H1 (cell line): ENCODE results near the gene TMPRSS4. TPM values are rescaled to one million over a fixed set of nuclear protein-coding genes. Genes with fewer than 3 reads are reported as not detected.

Experiments used
- CTCF ChIA-PET: fragments of 300-600 bp; sonication (Branson Sonifier 250); formaldehyde crosslinking; loops from one replicate; lab custom pipeline; 2021; ENCODE audit not compliant: partially characterized antibody; lab: Charles Lee
- POLR2A ChIA-PET: fragments of 300-600 bp; sonication (Branson Sonifier 250); formaldehyde crosslinking; loops from one replicate; lab custom pipeline; 2021; ENCODE audit warnings: inconsistent platforms; ENCODE audit not compliant: partially characterized antibody; lab: Charles Lee
- DNase-seq, 2 experiments: peaks; one replicate each; pipeline versions ENCODE4 v3.0.0 to v3.0.0-alpha.2; 2010 to 2022; ENCODE audit warnings: low spot score in 2 of 2, low read depth in 1 of 2, mixed read lengths in 1 of 2
- FAIRE-seq: peaks from 2 replicates; lab custom pipeline; 2011; peaks lifted over from hg19 to GRCh38; lab: Jason Lieb, UNC
- H2AFZ ChIP-seq: 2 replicates; pipeline ENCODE4 v1.8.1; 2012; ENCODE audit warnings: low read length, inconsistent platforms
- H2AK5ac ChIP-seq: 2 replicates; pipeline ENCODE4 v1.6.1; 2013; ENCODE audit warnings: low read depth, low read length
- H2BK120ac ChIP-seq: replicated peaks from 2 replicates; pipeline ENCODE3; 2013; ENCODE audit warnings: low read depth, low read length, inconsistent platforms
- H2BK12ac ChIP-seq: 2 replicates; pipeline ENCODE4 v1.6.1; 2013; ENCODE audit warnings: low read depth, low read length
- H2BK15ac ChIP-seq: 2 replicates; pipeline ENCODE4 v1.6.1; 2013; ENCODE audit warnings: low read length
- H2BK20ac ChIP-seq: 2 replicates; pipeline ENCODE4 v1.6.1; 2013; ENCODE audit warnings: low read length
- H2BK5ac ChIP-seq: 2 replicates; pipeline ENCODE4 v1.6.1; 2013; ENCODE audit warnings: low read depth, low read length
- H3K14ac ChIP-seq: 2 replicates; pipeline ENCODE4 v1.6.1; 2013; ENCODE audit warnings: inconsistent platforms; ENCODE audit not compliant: insufficient read length
- H3K18ac ChIP-seq: 2 replicates; pipeline ENCODE4 v1.6.1; 2013; ENCODE audit warnings: low read length; ENCODE audit errors: extremely low read depth
- H3K23ac ChIP-seq: 2 replicates; pipeline ENCODE4 v1.6.1; 2013; ENCODE audit warnings: inconsistent platforms; ENCODE audit not compliant: insufficient read length
- H3K23me2 ChIP-seq: 2 replicates; pipeline ENCODE4 v1.6.1; 2013; ENCODE audit warnings: low read depth, low read length
- H3K27ac ChIP-seq: 2 replicates; pipeline ENCODE4 v1.6.1; 2011; ENCODE audit warnings: low read depth, low read length, inconsistent platforms
- H3K27me3 ChIP-seq, 4 experiments: replicated peaks in 1 of 4; 1 replicate in 1 of 4; 2 replicates in 3 of 4; pipeline versions ENCODE4 v1.6.1 to v1.8.1; 2011 to 2013; ENCODE audit warnings: low read length in 3 of 4, mild to moderate bottlenecking in 3 of 4, inconsistent platforms in 2 of 4, mixed read lengths in 2 of 4, moderate library complexity in 1 of 4; ENCODE audit not compliant: control insufficient read depth in 3 of 4, insufficient read depth in 3 of 4; ENCODE audit errors: extremely low read depth in 1 of 4
- H3K36me3 ChIP-seq, 4 experiments: 2 replicates each; pipeline versions ENCODE4 v1.6.1 to v1.8.1; 2011 to 2013; ENCODE audit warnings: mild to moderate bottlenecking in 4 of 4, low read length in 3 of 4, moderate library complexity in 2 of 4, control low read depth in 1 of 4, inconsistent platforms in 1 of 4; ENCODE audit not compliant: insufficient read depth in 4 of 4, control insufficient read depth in 2 of 4
- H3K4ac ChIP-seq: replicated peaks from 2 replicates; pipeline ENCODE3; 2013; ENCODE audit warnings: low read length, low read depth, mixed read lengths, inconsistent platforms; ENCODE audit not compliant: insufficient read length
- H3K4me1 ChIP-seq, 4 experiments: replicated peaks in 1 of 4; 1 replicate in 1 of 4; 2 replicates in 3 of 4; pipeline versions ENCODE4 v1.6.1 to v1.8.1; 2011 to 2013; ENCODE audit warnings: low read length in 3 of 4, inconsistent platforms in 2 of 4, mixed read lengths in 1 of 4; ENCODE audit not compliant: insufficient read depth in 4 of 4, control insufficient read depth in 3 of 4
- H3K4me2 ChIP-seq, 2 experiments: 2 replicates each; pipeline versions ENCODE4 v1.6.1 to v1.8.1; 2011 to 2013; ENCODE audit warnings: low read depth in 2 of 2, low read length in 2 of 2, control low read depth in 1 of 2, inconsistent platforms in 1 of 2, mild to moderate bottlenecking in 1 of 2; ENCODE audit not compliant: insufficient read depth in 1 of 2
- H3K4me3 ChIP-seq, 4 experiments: fragments of 200-600, 300-600 bp in 1 of 4; sonication (generic), shearing (Covaris generic), sonication (Bioruptor Twin) in 1 of 4; 2 replicates each; pipeline versions ENCODE4 v1.5.1 to v1.8.1; 2011 to 2016; ENCODE audit warnings: low read length in 4 of 4, low read depth in 3 of 4, control low read depth in 2 of 4, inconsistent platforms in 2 of 4, mild to moderate bottlenecking in 2 of 4, mixed read lengths in 1 of 4, moderate library complexity in 1 of 4; ENCODE audit not compliant: insufficient read depth in 2 of 4; ENCODE audit errors: extremely low read depth in 1 of 4
- H3K56ac ChIP-seq: replicated peaks from 2 replicates; pipeline ENCODE3; 2013; ENCODE audit warnings: low read depth, mild to moderate bottlenecking, mixed read lengths, low read length, inconsistent platforms; ENCODE audit not compliant: insufficient read length
- H3K79me1 ChIP-seq: 2 replicates; pipeline ENCODE4 v1.6.1; 2013; ENCODE audit warnings: low read depth, low read length, control low read depth
- H3K79me2 ChIP-seq, 2 experiments: 2 replicates each; pipeline versions ENCODE4 v1.6.1 to v1.8.1; 2012 to 2013; ENCODE audit warnings: low read length in 2 of 2, mild to moderate bottlenecking in 2 of 2, inconsistent platforms in 1 of 2; ENCODE audit not compliant: insufficient read depth in 2 of 2, control insufficient read depth in 1 of 2
- H3K9ac ChIP-seq, 4 experiments: replicated peaks in 1 of 4; 1 replicate in 1 of 4; 2 replicates in 3 of 4; pipeline versions ENCODE4 v1.6.1 to v1.8.1; 2011 to 2013; ENCODE audit warnings: low read depth in 3 of 4, low read length in 3 of 4, control low read depth in 2 of 4, mild to moderate bottlenecking in 2 of 4, moderate library complexity in 2 of 4, inconsistent platforms in 1 of 4; ENCODE audit errors: extremely low read depth in 1 of 4
- H3K9me3 ChIP-seq, 2 experiments: 2 replicates each; pipeline versions ENCODE4 v1.6.1 to v1.8.1; 2012 to 2013; ENCODE audit warnings: mild to moderate bottlenecking in 2 of 2, moderate library complexity in 2 of 2, control low read depth in 1 of 2, inconsistent platforms in 1 of 2, low read depth in 1 of 2, low read length in 1 of 2, mixed read lengths in 1 of 2; ENCODE audit not compliant: insufficient read depth in 2 of 2
- H4K20me1 ChIP-seq, 2 experiments: replicated peaks in 1 of 2; 2 replicates each; pipeline versions ENCODE3 to v1.8.1; 2011 to 2013; ENCODE audit warnings: inconsistent platforms in 2 of 2, low read length in 2 of 2, mild to moderate bottlenecking in 1 of 2; ENCODE audit not compliant: insufficient read depth in 2 of 2, control insufficient read depth in 1 of 2
- H4K5ac ChIP-seq: 2 replicates; pipeline ENCODE4 v1.6.1; 2013; ENCODE audit warnings: low read length, low read depth, mixed read lengths, inconsistent platforms; ENCODE audit not compliant: insufficient read length
- H4K8ac ChIP-seq: 2 replicates; pipeline ENCODE4 v1.8.0; 2013; ENCODE audit warnings: mild to moderate bottlenecking, moderate library complexity, low read length, inconsistent platforms; ENCODE audit not compliant: insufficient read depth; ENCODE audit errors: extremely low read depth
- H4K91ac ChIP-seq: replicated peaks from 2 replicates; pipeline ENCODE3; 2013; ENCODE audit warnings: low read length, mixed read lengths, inconsistent platforms; ENCODE audit not compliant: insufficient read length
- CBX5 ChIP-seq: fragments of 300-800, 300-1000 bp; sonication (generic); IDR thresholded peaks from 2 replicates; pipeline ENCODE4 v1.7.1; 2016; ENCODE audit warnings: antibody characterized with exemption, low read length, low read depth
- CTBP2 ChIP-seq: IDR thresholded peaks from 2 replicates; pipeline ENCODE4 v1.7.0; 2011; ENCODE audit warnings: borderline replicate concordance, mild to moderate bottlenecking, moderate library complexity, mixed read lengths, low read length; ENCODE audit not compliant: insufficient read depth, insufficient read length
- EZH2 ChIP-seq: fragments of 200-600 bp; sonication (generic); IDR thresholded peaks from 2 replicates; pipeline ENCODE4 v1.7.1; 2012; ENCODE audit warnings: low read depth, mild to moderate bottlenecking, moderate library complexity, low read length, inconsistent platforms; ENCODE audit not compliant: severe bottlenecking
- GTF2F1 ChIP-seq: IDR thresholded peaks from 2 replicates; pipeline ENCODE4 v1.6.1; 2012; ENCODE audit warnings: low read depth, low read length, improper control_type of control experiment, borderline replicate concordance
- JUND ChIP-seq: IDR thresholded peaks from 2 replicates; pipeline ENCODE4 v1.6.1; 2011; ENCODE audit warnings: mild to moderate bottlenecking, improper control_type of control experiment, low read length
- POU5F1 ChIP-seq: IDR thresholded peaks from 2 replicates; pipeline ENCODE4 v1.6.1; 2011; ENCODE audit warnings: low read depth, mild to moderate bottlenecking, low read length, moderate library complexity
- RNF2 ChIP-seq: fragments of 200-900, 300-1000 bp; sonication (generic); IDR thresholded peaks from 2 replicates; pipeline ENCODE4 v1.7.1; 2016; ENCODE audit warnings: borderline replicate concordance, low read depth, mild to moderate bottlenecking, antibody characterized with exemption, low read length; ENCODE audit not compliant: poor library complexity, severe bottlenecking; ENCODE audit errors: missing control alignments
- RXRA ChIP-seq: IDR thresholded peaks from 2 replicates; pipeline ENCODE4 v1.6.1; 2011; ENCODE audit warnings: low read depth, mild to moderate bottlenecking, low read length, moderate library complexity; ENCODE audit not compliant: insufficient read depth
- SIX5 ChIP-seq: IDR thresholded peaks from 2 replicates; pipeline ENCODE4 v1.6.1; 2011; ENCODE audit warnings: mild to moderate bottlenecking, low read depth, low read length
- SP2 ChIP-seq: IDR thresholded peaks from 2 replicates; pipeline ENCODE4 v1.6.1; 2012; ENCODE audit warnings: mild to moderate bottlenecking, low read length, inconsistent platforms
- USF2 ChIP-seq: IDR thresholded peaks from 2 replicates; pipeline ENCODE4 v1.6.1; 2011; ENCODE audit warnings: low read length, improper control_type of control experiment
- WGBS, 2 experiments: shearing (Covaris generic) in 1 of 2; methylation state at CpG; one replicate each; pipeline versions ENCODE4 v1.1.6 to v1.1.7; 2013 to 2015; ENCODE audit warnings: low lambda C conversion rate in 2 of 2, mixed read lengths in 2 of 2, inconsistent platforms in 1 of 2, low coverage in 1 of 2, missing lambda C conversion rate in 1 of 2; ENCODE audit not compliant: insufficient replicate concordance in 2 of 2, insufficient coverage in 1 of 2, insufficient read length in 1 of 2; ENCODE audit errors: extremely low coverage in 1 of 2, missing lambda C conversion rate in 1 of 2; 5-methylcytosine and 5-hydroxymethylcytosine counted together
- polyA plus RNA-seq, 7 experiments: library from polyadenylated mRNA; depleted of rRNA in 3 of 7; stranded (reverse) in 5 of 7; unstranded in 2 of 7; fragments of >200 nt in 5 of 7; fragments of 200-250 nt in 2 of 7; gene quantifications; 1 replicate in 5 of 7; 2 replicates in 1 of 7; 4 replicates in 1 of 7; pipeline versions ENCODE4 v1.2.1 to v1.2.3, GENCODE V29; 2011 to 2013; ENCODE audit warnings: missing spikeins in 2 of 7, mixed read lengths in 2 of 7
- total RNA-seq: library from RNA; stranded (reverse); fragmentation: NEBNext Ultra II Directional; extraction: Animal tissue kit (Norgen Biotek cat#: 25700); gene quantifications from 2 replicates; pipeline ENCODE4 v1.2.1, GENCODE V29; 2021

Gene TMPRSS4
- total and polyA plus RNA-seq, 2 of the 8 experiments (the other 6 are each of a cell fraction or from before 2014, with no cell fraction given): 0.11 to 0.58 TPM

DNA sequence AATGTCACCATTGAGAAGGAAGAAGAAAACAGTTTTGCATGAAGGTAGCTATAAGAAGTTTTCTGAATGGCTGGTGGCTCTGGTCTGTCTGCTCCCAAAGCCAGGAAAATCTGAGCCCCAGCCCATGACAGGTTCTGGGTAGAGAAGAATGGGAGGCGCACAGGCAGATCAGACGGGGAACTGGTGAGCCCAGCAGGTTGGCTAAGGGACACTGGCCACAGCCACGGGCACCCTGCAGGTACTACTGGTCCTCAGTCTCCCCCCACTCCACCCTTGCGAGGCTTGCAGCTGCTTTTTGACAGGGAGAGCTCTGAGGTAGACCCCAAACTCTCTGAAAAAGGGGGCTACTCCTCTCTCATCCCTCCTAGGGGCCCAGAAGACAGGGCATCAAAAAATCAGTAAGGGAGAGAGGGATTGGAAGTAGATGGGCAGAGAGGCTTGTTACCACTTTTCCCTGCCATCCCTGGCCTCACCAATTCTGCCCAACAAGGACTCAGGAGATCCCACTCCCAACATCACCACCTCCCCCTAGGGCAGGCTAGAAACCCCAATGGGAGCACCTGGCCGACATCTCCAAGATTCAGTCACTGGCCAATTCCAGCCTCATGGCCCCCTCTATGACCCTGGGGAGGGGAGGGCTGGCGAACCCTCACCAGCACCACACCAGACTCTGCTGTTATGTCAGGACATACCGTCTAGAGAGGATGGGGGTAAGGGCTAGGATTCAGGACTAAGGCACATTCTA lies 58.3 kb downstream of the TMPRSS4 start:
- Histone ChIP-seq H3K9me3 (no peaks in the 10 kb centered on the region), H3K4me1 (no peaks in the 10 kb centered on the region), H4K20me1 (no peaks in the 10 kb centered on the region), H3K27ac (no peak overlapping the region), H3K4ac (no peak overlapping the region), H3K23me2 (no peaks in the 10 kb centered on the region), H2BK15ac (no peak overlapping the region), H2BK5ac (no peak overlapping the region), H3K27me3 (no peaks in the 10 kb centered on the region), H2AFZ (no peak overlapping the region), H3K4me2 (no peak overlapping the region), H3K9ac (no peak overlapping the region), H2BK12ac (no peak overlapping the region), H4K91ac (no peak overlapping the region), H3K36me3 (no peaks in the 10 kb centered on the region), H4K8ac (no peak overlapping the region), H3K23ac (no peak overlapping the region), H3K56ac (no peak overlapping the region), H3K18ac (no peak overlapping the region), H3K4me3 (no peak overlapping the region), H4K5ac (no peak overlapping the region), H2AK5ac (no peak overlapping the region), H3K79me1 (no peaks in the 10 kb centered on the region), H3K14ac (no peak overlapping the region), H2BK20ac (no peak overlapping the region), H3K79me2 (no peaks in the 10 kb centered on the region), H2BK120ac (no peak overlapping the region)
- FAIRE-seq: no peak
- CTCF ChIA-PET: interaction anchor here (1.1 to 5.1 kb wide), 6 partner anchors 10 to 160 kb away, joined by 3 to 22 read pairs (median 4); no protein-coding TSS in a partner anchor
- DNase-seq: no peak
- POLR2A ChIA-PET: no interaction called here
- 77% methylated on average over 7 of the region's 7 CpGs; no CpG with 5 or more reads in 1 of the 2 experiments for WGBS, 2 experiments
- TF ChIP-seq SP2 (no peak), RXRA (no peak), USF2 (no peak), EZH2 (no peak), SIX5 (no peak), RNF2 (no peak), CBX5 (no peak), POU5F1 (no peak), CTBP2 (no peak), GTF2F1 (no peak), JUND (no peak)
